B cell (primary cell): ENCODE data around the gene C6orf132. TPM values are rescaled to one million over a fixed set of nuclear protein-coding genes. Genes with fewer than 3 reads are reported as not detected.

Experiments used
- ATAC-seq: fragments of 200-7000 bp; cut with Tn5 transposase; one replicate; pipeline ENCODE4 v1.10.0; 2021; ENCODE audit warnings: low read depth, mild to moderate bottlenecking, moderate number of reproducible peaks, moderate library complexity
- CTCF ChIA-PET: fragments of 350-600 bp; sonication (Branson Sonifier 250); formaldehyde crosslinking; loops from one replicate; lab custom pipeline; 2021; ENCODE audit warnings: antibody characterized with exemption, inconsistent platforms; lab: Charles Lee
- POLR2A ChIA-PET: fragments of 350-600 bp; sonication (Branson Sonifier 250); formaldehyde crosslinking; loops from one replicate; lab custom pipeline; 2021; ENCODE audit warnings: antibody characterized with exemption; lab: Charles Lee
- DNase-seq: peaks from one replicate; pipeline ENCODE4 v3.0.0; 2013
- H2AFZ ChIP-seq: 2 replicates; pipeline ENCODE4 v1.6.1; 2012; ENCODE audit warnings: mild to moderate bottlenecking, low read depth, low read length; ENCODE audit not compliant: insufficient read depth, poor library complexity, severe bottlenecking
- H3K27ac ChIP-seq, 2 donors: 1 replicate in 1 of 2; 2 replicates in 1 of 2; pipeline ENCODE4 v1.5.1; 2012 to 2013; ENCODE audit warnings: low read length in 2 of 2, mild to moderate bottlenecking in 2 of 2, moderate library complexity in 1 of 2
- H3K27me3 ChIP-seq, 4 experiments: fragments of 200-600 bp in 1 of 4; sonication (generic) in 1 of 4; replicated peaks in 1 of 4; 1 replicate in 2 of 4; 2 replicates in 2 of 4; pipeline versions ENCODE4 v1.6.1 to v1.7.0; 2013 to 2016; ENCODE audit warnings: low read length in 3 of 4, mild to moderate bottlenecking in 2 of 4, mixed read lengths in 1 of 4, moderate library complexity in 1 of 4; ENCODE audit not compliant: insufficient read depth in 4 of 4, control insufficient read depth in 3 of 4; ENCODE audit errors: control extremely low read depth in 1 of 4
- H3K36me3 ChIP-seq, 2 experiments: replicated peaks in 1 of 2; 1 replicate in 1 of 2; 2 replicates in 1 of 2; pipeline versions ENCODE4 v1.6.1 to v1.7.1; 2013; ENCODE audit warnings: low read length in 1 of 2; ENCODE audit not compliant: insufficient read depth in 2 of 2, control insufficient read depth in 1 of 2; ENCODE audit errors: control extremely low read depth in 1 of 2, extremely low read depth in 1 of 2
- H3K4me1 ChIP-seq, 2 donors: fragments of 200-600 bp in 1 of 2; sonication (generic) in 1 of 2; 1 replicate in 1 of 2; 2 replicates in 1 of 2; pipeline versions ENCODE4 v1.5.1 to v1.6.1; 2013 to 2017; ENCODE audit warnings: low read length in 2 of 2; ENCODE audit not compliant: control insufficient read depth in 2 of 2, insufficient read depth in 2 of 2
- H3K4me2 ChIP-seq: replicated peaks from 2 replicates; pipeline ENCODE3; 2012; ENCODE audit warnings: mild to moderate bottlenecking, low read depth, low read length; ENCODE audit not compliant: poor library complexity, severe bottlenecking
- H3K4me3 ChIP-seq, 5 experiments: fragments of 200-600 bp in 1 of 5; sonication (generic) in 1 of 5; 1 replicate in 3 of 5; 2 replicates in 2 of 5; pipeline versions ENCODE4 v1.5.1 to v1.7.0; 2011 to 2016; ENCODE audit warnings: low read length in 4 of 5, mild to moderate bottlenecking in 4 of 5, low read depth in 2 of 5, control low read depth in 1 of 5, moderate library complexity in 1 of 5; ENCODE audit not compliant: insufficient read depth in 1 of 5; ENCODE audit errors: control extremely low read depth in 1 of 5, extremely low read depth in 1 of 5
- H3K79me2 ChIP-seq: fragments of 200-600 bp; sonication (generic); one replicate; pipeline ENCODE4 v1.6.0; 2016; ENCODE audit warnings: low read length; ENCODE audit not compliant: control insufficient read depth, insufficient read depth
- H3K9ac ChIP-seq: fragments of 200-600 bp; sonication (generic); 2 replicates; pipeline ENCODE4 v1.6.1; 2017; ENCODE audit warnings: mild to moderate bottlenecking, low read length, moderate library complexity
- H3K9me3 ChIP-seq, 3 donors: one replicate each; pipeline versions ENCODE4 v1.6.1 to v1.7.1; 2013; ENCODE audit warnings: low read length in 2 of 3; ENCODE audit not compliant: control insufficient read depth in 2 of 3, insufficient read depth in 1 of 3; ENCODE audit errors: control extremely low read depth in 1 of 3
- H4K20me1 ChIP-seq: 2 replicates; pipeline ENCODE4 v1.6.0; 2012; ENCODE audit warnings: mild to moderate bottlenecking, low read length; ENCODE audit not compliant: insufficient read depth, control insufficient read depth, poor library complexity, severe bottlenecking
- H3K27ac Mint-ChIP-seq: one replicate; pipeline ENCODE4 v1.8.0; 2021; ENCODE audit warnings: mixed read lengths
- H3K27me3 Mint-ChIP-seq: one replicate; pipeline ENCODE4 v1.8.0; 2021; ENCODE audit warnings: mixed read lengths
- H3K4me1 Mint-ChIP-seq: one replicate; pipeline ENCODE4 v1.8.0; 2021; ENCODE audit warnings: mixed read lengths
- H3K4me3 Mint-ChIP-seq: one replicate; pipeline ENCODE4 v1.8.0; 2021; ENCODE audit warnings: mixed read lengths
- H3K9me3 Mint-ChIP-seq: one replicate; pipeline ENCODE4 v1.8.0; 2022; ENCODE audit warnings: mixed read lengths; ENCODE audit not compliant: insufficient read depth
- CTCF ChIP-seq: fragments of 200-600 bp; IDR thresholded peaks from one replicate; pipeline ENCODE4 v1.8.0; 2022; ENCODE audit warnings: antibody characterized with exemption, mild to moderate bottlenecking
- EZH2 ChIP-seq: IDR thresholded peaks from 2 replicates; pipeline ENCODE4 v1.6.1; 2012; ENCODE audit warnings: borderline replicate concordance, low read depth, mild to moderate bottlenecking, moderate library complexity, low read length; ENCODE audit not compliant: insufficient read depth, poor library complexity, severe bottlenecking
- WGBS: methylation state at CpG from one replicate; pipeline ENCODE4 v1.1.5; 2013; ENCODE audit warnings: missing lambda C conversion rate; ENCODE audit not compliant: insufficient coverage; 5-methylcytosine and 5-hydroxymethylcytosine counted together
- intact Hi-C: fragments of 100-400 bp; cut with micrococcal nuclease; formaldehyde crosslinking; loops from one replicate; pipeline ENCODE4 v1.10.0; 2022
- polyA plus RNA-seq: library from polyadenylated mRNA; depleted of rRNA; stranded (reverse); fragments of >200 nt; gene quantifications from 2 replicates; pipeline ENCODE4 v1.2.3, GENCODE V29; 2012
- total RNA-seq, 2 donors: library from RNA; stranded (reverse); fragments of 120-200 nt in 1 of 2; gene quantifications; 1 replicate in 1 of 2; 2 replicates in 1 of 2; pipeline versions ENCODE4 v1.2.3 to v1.2.4, GENCODE V29; 2013 to 2022

C6orf132 gene
- total and polyA plus RNA-seq, 2 donors (not counting 1 experiment from before 2014, with no cell fraction given), result 0.05 TPM; not detected in 1

GRCh38 chr6:42177514-42178364 lies 35.3 kb upstream of the C6orf132 start:
- no peaks in the 10 kb centered on the region for H4K20me1 ChIP-seq
- Mint-ChIP-seq H3K9me3 (no peaks in the 10 kb centered on the region), H3K4me1 (peaks cover 7% of the 10 kb centered on the region), H3K27me3 (peaks cover 23% of the 10 kb centered on the region), H3K4me3 (peak overlapping the region; percentile 45), H3K27ac (no peak overlapping the region)
- peak overlapping the region; percentile 11 for H3K9ac ChIP-seq
- intact Hi-C loops, result no loop called here
- H3K79me2 ChIP-seq, result no peaks in the 10 kb centered on the region
- no peaks in the 10 kb centered on the region for H3K36me3 ChIP-seq
- H3K4me2 ChIP-seq, result peak overlapping the region; percentile 51
- ChIA-PET CTCF (no interaction called here), POLR2A (interaction anchor here (0.6 kb wide), 1 partner anchor 98 kb away, joined by 3 read pairs; no protein-coding TSS in a partner anchor)
- peak overlapping the region; percentile 54 for H2AFZ ChIP-seq
- H3K27me3 ChIP-seq, result peaks cover 0 to 16% (median 2%) of the 10 kb centered on the region in 4 experiments
- TF ChIP-seq CTCF (no peak), EZH2 (no peak)
- H3K4me1 ChIP-seq, result peaks cover 5 to 7% of the 10 kb centered on the region in 2 donors
- H3K27ac ChIP-seq, result no peak overlapping the region
- H3K4me3 ChIP-seq, result no peak overlapping the region
- no peaks in the 10 kb centered on the region for H3K9me3 ChIP-seq
- 23% methylated on average over 26 of the region's 27 CpGs for WGBS
- no peak for ATAC-seq
- DNase-seq, result peak; percentile 18

- Mint-ChIP-seq H3K27ac (no peak overlapping the region), H3K9me3 (no peaks in the 10 kb centered on the region), H3K4me3 (no peak overlapping the region), H3K4me1 (peaks cover 7% of the 10 kb centered on the region), H3K27me3 (peaks cover 23% of the 10 kb centered on the region)
- intact Hi-C loops, result no loop called here
- H3K9me3 ChIP-seq, result no peaks in the 10 kb centered on the region
- no peaks in the 10 kb centered on the region for H3K36me3 ChIP-seq
- H2AFZ ChIP-seq, result no peak overlapping the region
- ChIA-PET CTCF (no interaction called here), POLR2A (no interaction called here)
- H3K4me1 ChIP-seq, result peaks cover 5 to 7% of the 10 kb centered on the region in 2 donors
- no peak overlapping the region for H3K4me3 ChIP-seq
- no peak overlapping the region for H3K27ac ChIP-seq
- ATAC-seq (no peak), DNase-seq (no peak)
- H4K20me1 ChIP-seq, result no peaks in the 10 kb centered on the region
- no peak overlapping the region for H3K4me2 ChIP-seq
- no peak for TF ChIP-seq CTCF
- TF ChIP-seq EZH2, result no peak
- H3K27me3 ChIP-seq, result peaks cover 0 to 16% (median 2%) of the 10 kb centered on the region in 4 experiments
- no peak overlapping the region for H3K9ac ChIP-seq
- H3K79me2 ChIP-seq, result no peaks in the 10 kb centered on the region
Measured at GRCh38 chr6:42176981-42177380, 34.6 kb upstream of the C6orf132 start.
